NCI-H146 treated with DMSO at 0.1 percent for 48 hours (cell line): ENCODE data around the gene TMEM108.

ENCODE experiments used
- DNase-seq: peaks from one replicate; lab custom pipeline; 2025; ENCODE audit not compliant: unreplicated experiment; lab: John Stamatoyannopoulos, UW

The TMEM108 gene

GRCh38 chr3:133301731-133302130 is 263.5 kb downstream of the TMEM108 start:
- no peak for DNase-seq

- DNase-seq: no peak
These were observed 265.2 kb downstream of the TMEM108 start for GRCh38 chr3:133303430-133303829.

- no peak for DNase-seq
These were observed 279.7 kb downstream of the TMEM108 start for GRCh38 chr3:133317866-133318265.

- peak; percentile 66 for DNase-seq
These were observed 290.2 kb downstream of the TMEM108 start for GRCh38 chr3:133328373-133328772.

- DNase-seq: peak; percentile 63
These were observed 291.4 kb downstream of the TMEM108 start for GRCh38 chr3:133329626-133330025.

GRCh38 chr3:133330065-133330464 is 291.9 kb downstream of the TMEM108 start:
- DNase-seq: peak; percentile 63

- DNase-seq: no peak
These were observed 292.3 kb downstream of the TMEM108 start for GRCh38 chr3:133330522-133330921.

- DNase-seq: no peak
These were observed 316.5 kb downstream of the TMEM108 start for GRCh38 chr3:133354721-133355120.

GRCh38 chr3:133360476-133360875 is 322.3 kb downstream of the TMEM108 start:
- DNase-seq: no peak

GRCh38 chr3:133361011-133361410 is 322.8 kb downstream of the TMEM108 start:
- DNase-seq: no peak

GRCh38 chr3:133361435-133361834 is 323.2 kb downstream of the TMEM108 start:
- DNase-seq: no peak

GRCh38 chr3:133362539-133362938 is 324.3 kb downstream of the TMEM108 start:
- peak; percentile 87 for DNase-seq

GRCh38 chr3:133364704-133365103 is 326.5 kb downstream of the TMEM108 start:
- DNase-seq: no peak

- no peak for DNase-seq
These were observed 328.7 kb downstream of the TMEM108 start for GRCh38 chr3:133366921-133367320.

GRCh38 chr3:133367403-133367802 is 329.2 kb downstream of the TMEM108 start:
- DNase-seq: no peak

- no peak for DNase-seq
These were observed 329.8 kb downstream of the TMEM108 start for GRCh38 chr3:133367956-133368355.

GRCh38 chr3:133368371-133369067 is 330.3 kb downstream of the TMEM108 start:
- DNase-seq: no peak

GRCh38 chr3:133369068-133369440 is 330.9 kb downstream of the TMEM108 start:
- no peak for DNase-seq

GRCh38 chr3:133371181-133371580 is 333.0 kb downstream of the TMEM108 start:
- DNase-seq: no peak

- DNase-seq: no peak
These were observed 333.5 kb downstream of the TMEM108 start for GRCh38 chr3:133371676-133372075.

- DNase-seq: no peak
These were observed 336.7 kb downstream of the TMEM108 start for GRCh38 chr3:133374708-133375402.

- no peak for DNase-seq
These were observed 337.2 kb downstream of the TMEM108 start for GRCh38 chr3:133375403-133375745.

GRCh38 chr3:133376810-133377209 is 338.6 kb downstream of the TMEM108 start:
- DNase-seq: no peak
